HEK293 (cell line): ENCODE results near the gene SUGP1.

Experiments
- KLF16 ChIP-seq: fragments of 450-650 bp; formaldehyde crosslinking; IDR thresholded peaks from 2 replicates; pipeline ENCODE4 v1.5.1; 2017; ENCODE audit warnings: missing biosample characterization, missing genetic modification characterization
- OSR2 ChIP-seq: fragments of 450-650 bp; formaldehyde crosslinking; IDR thresholded peaks from 2 replicates; pipeline ENCODE4 v1.5.1; 2016; ENCODE audit warnings: missing biosample characterization, missing genetic modification characterization
- PBX3 ChIP-seq: sonication (generic); formaldehyde crosslinking; IDR thresholded peaks from 2 replicates; pipeline ENCODE4 v1.8.1; 2022; ENCODE audit warnings: mild to moderate bottlenecking, moderate library complexity, missing genetic modification reagents
- PRDM10 ChIP-seq: fragments of 450-650 bp; formaldehyde crosslinking; IDR thresholded peaks from 2 replicates; pipeline ENCODE4 v1.5.1; 2016; ENCODE audit warnings: missing biosample characterization, missing genetic modification characterization
- TSHZ1 ChIP-seq: fragments of 450-650 bp; formaldehyde crosslinking; IDR thresholded peaks from 2 replicates; pipeline ENCODE4 v1.5.1; 2016; ENCODE audit warnings: missing biosample characterization, missing genetic modification characterization, borderline replicate concordance
- ZBTB11 ChIP-seq: fragments of 450-650 bp; formaldehyde crosslinking; conservative IDR thresholded peaks from 2 replicates; pipeline ENCODE4 v1.5.1; 2016; ENCODE audit warnings: low read depth, missing biosample characterization, missing genetic modification characterization
- ZBTB49 ChIP-seq: fragments of 450-650 bp; formaldehyde crosslinking; IDR thresholded peaks from 2 replicates; pipeline ENCODE4 v1.5.1; 2016; ENCODE audit warnings: missing biosample characterization, missing genetic modification characterization, low read depth
- ZEB2 ChIP-seq: fragments of 450-650 bp; formaldehyde crosslinking; IDR thresholded peaks from 2 replicates; pipeline ENCODE4 v1.5.1; 2016; ENCODE audit warnings: missing biosample characterization, missing genetic modification characterization
- ZNF10 ChIP-seq: fragments of 450-650 bp; formaldehyde crosslinking; IDR thresholded peaks from 2 replicates; pipeline ENCODE4 v1.5.1; 2017; ENCODE audit warnings: missing biosample characterization, missing genetic modification characterization
- ZNF121 ChIP-seq: fragments of 450-650 bp; formaldehyde crosslinking; IDR thresholded peaks from 2 replicates; pipeline ENCODE4 v1.5.1; 2016; ENCODE audit warnings: missing biosample characterization, missing genetic modification characterization
- ZNF266 ChIP-seq: fragments of 450-650 bp; formaldehyde crosslinking; IDR thresholded peaks from 2 replicates; pipeline ENCODE4 v1.5.1; 2016; ENCODE audit warnings: missing biosample characterization, missing genetic modification characterization, low read depth
- ZNF341 ChIP-seq: fragments of 450-650 bp; formaldehyde crosslinking; IDR thresholded peaks from 2 replicates; pipeline ENCODE4; 2016; ENCODE audit warnings: low read depth, missing biosample characterization, missing genetic modification characterization
- ZNF488 ChIP-seq: fragments of 450-650 bp; formaldehyde crosslinking; IDR thresholded peaks from 2 replicates; pipeline ENCODE4 v1.5.1; 2016; ENCODE audit warnings: missing biosample characterization, missing genetic modification characterization
- ZNF514 ChIP-seq: fragments of 450-650 bp; formaldehyde crosslinking; IDR thresholded peaks from 2 replicates; pipeline ENCODE4 v1.5.1; 2016; ENCODE audit warnings: missing biosample characterization, missing genetic modification characterization
- ZNF621 ChIP-seq: fragments of 450-650 bp; formaldehyde crosslinking; IDR thresholded peaks from 2 replicates; pipeline ENCODE4 v1.5.1; 2017; ENCODE audit warnings: missing biosample characterization, missing genetic modification characterization
- ZNF629 ChIP-seq: fragments of 450-650 bp; formaldehyde crosslinking; IDR thresholded peaks from 2 replicates; pipeline ENCODE4 v1.5.1; 2017; ENCODE audit warnings: missing biosample characterization, missing genetic modification characterization
- ZNF704 ChIP-seq: fragments of 450-650 bp; formaldehyde crosslinking; IDR thresholded peaks from 2 replicates; pipeline ENCODE4 v1.5.1; 2016; ENCODE audit warnings: missing biosample characterization, missing genetic modification characterization
- ZNF777 ChIP-seq: fragments of 450-650 bp; formaldehyde crosslinking; IDR thresholded peaks from 2 replicates; pipeline ENCODE4 v1.5.1; 2017; ENCODE audit warnings: missing biosample characterization, missing genetic modification characterization, borderline replicate concordance

Gene SUGP1

GRCh38 chr19:19366434-19367396, 46.4 kb upstream of the SUGP1 start (continued):
- TF ChIP-seq ZNF621 (tag by site-specific recombination) = no peak
- no peak for TF ChIP-seq ZNF514
- TF ChIP-seq ZNF341 = 0 out of 2 replicates have a peak, but pooled peaks have one; percentile 10
- peak; percentile 94 for TF ChIP-seq PRDM10 (tag by site-specific recombination)
- no peak for TF ChIP-seq ZNF121
- 0 out of 2 replicates have a peak, but pooled peaks have one; percentile 29 for TF ChIP-seq KLF16
- TF ChIP-seq ZBTB49 (tag by site-specific recombination) = no peak
- no peak for TF ChIP-seq ZNF488
- TF ChIP-seq ZNF777 (tag by site-specific recombination) = no peak
- peak; percentile 57 for TF ChIP-seq OSR2 (tag by site-specific recombination)
- 0 out of 2 replicates have a peak, but pooled peaks have one; percentile 14 for TF ChIP-seq ZNF10
- TF ChIP-seq ZBTB11 (tag by site-specific recombination) = peak; percentile 70
- TF ChIP-seq ZNF266 (tag by site-specific recombination) = no peak
- TF ChIP-seq TSHZ1 (tag by site-specific recombination) = no peak
- no peak for TF ChIP-seq PBX3 (CRISPR knock-in tag)
- no peak for TF ChIP-seq ZNF704 (tag by site-specific recombination)
- TF ChIP-seq ZNF629 (tag by site-specific recombination) = 0 out of 2 replicates have a peak, but pooled peaks have one; percentile 12
- peak; percentile 67 for TF ChIP-seq ZEB2
